ENCODE results near the gene LIME1.

GRCh38 chr20:63748070-63748933 is 11.8 kb downstream of the LIME1 start:
- TF ChIP-seq CTCF (conservative IDR thresholded peaks at IDR 0.05; ENCODE audit: low read depth, low read length) (no peak), POLR2A (IDR thresholded peaks at IDR 0.05; ENCODE audit: low read depth, low read length) (no peak), MAFK (IDR thresholded peaks at IDR 0.05; ENCODE audit: low read depth, low read length) (no peak), RFX5 (IDR thresholded peaks at IDR 0.05; ENCODE audit: low read depth, low read length) (no peak), RCOR1 (IDR thresholded peaks at IDR 0.05; ENCODE audit: insufficient replicate concordance, low read length) (no peak), CEBPB (IDR thresholded peaks at IDR 0.05; ENCODE audit: low read depth, low read length) (no peak), SMC3 (IDR thresholded peaks at IDR 0.05; ENCODE audit: low read depth, low read length) (no peak), FOS (IDR thresholded peaks at IDR 0.05; ENCODE audit: low read depth, low read length) (no peak), CHD1 (IDR thresholded peaks at IDR 0.05; ENCODE audit: low read depth, low read length) (no peak), MXI1 (IDR thresholded peaks at IDR 0.05; ENCODE audit: borderline replicate concordance, low read depth, low read length) (no peak)
- TF ChIP-seq, protein P1, sequence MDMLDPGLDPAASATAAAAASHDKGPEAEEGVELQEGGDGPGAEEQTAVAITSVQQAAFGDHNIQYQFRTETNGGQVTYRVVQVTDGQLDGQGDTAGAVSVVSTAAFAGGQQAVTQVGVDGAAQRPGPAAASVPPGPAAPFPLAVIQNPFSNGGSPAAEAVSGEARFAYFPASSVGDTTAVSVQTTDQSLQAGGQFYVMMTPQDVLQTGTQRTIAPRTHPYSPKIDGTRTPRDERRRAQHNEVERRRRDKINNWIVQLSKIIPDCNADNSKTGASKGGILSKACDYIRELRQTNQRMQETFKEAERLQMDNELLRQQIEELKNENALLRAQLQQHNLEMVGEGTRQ (IDR thresholded peaks at IDR 0.05; ENCODE audit: low read depth, low read length) = no peak

Measured in IMR-90 (cell line).